ENCODE measurements around the gene FAM209B. TPM values are rescaled to one million over a fixed set of nuclear protein-coding genes. Genes with fewer than 3 reads are reported as not detected.

Gene FAM209B
- total and polyA plus RNA-seq, 9 of the 15 experiments (the other 6 are each of a cell fraction or from before 2014, with no cell fraction given): 0.34 to 0.40 (median 0.36) TPM; not detected in 6

- Histone ChIP-seq H3K4me2 (ENCODE audit: insufficient read depth, low read length) (no peak overlapping the region), H3K27me3 (ENCODE audit: control insufficient read depth in 2 of 2, insufficient read depth in 2 of 2, low read length in 2 of 2) (peaks cover 16 to 42% of the 10 kb centered on the region in 2 experiments; a peak in 4 of 5 replicates), H3K4me1 (replicated peaks in 1 of 2; ENCODE audit: control insufficient read depth in 2 of 2, insufficient read depth in 2 of 2, low read length in 2 of 2) (no peaks in the 10 kb centered on the region; a peak in 2 of 5 replicates), H4K20me1 (replicated peaks; ENCODE audit: control insufficient read depth, insufficient read depth, low read length) (no peaks in the 10 kb centered on the region), H3K9ac (ENCODE audit: insufficient read depth in 1 of 2, low read depth in 2 of 2, low read length in 2 of 2) (no peak overlapping the region), H3K36me3 (ENCODE audit: control insufficient read depth, insufficient read depth, low read length) (no peaks in the 10 kb centered on the region), H3K79me2 (ENCODE audit: control insufficient read depth, insufficient read depth, low read length) (no peaks in the 10 kb centered on the region), H3K9me1 (ENCODE audit: control insufficient read depth, insufficient read depth, low read length) (no peaks in the 10 kb centered on the region), H2AFZ (ENCODE audit: low read depth, low read length) (no peak overlapping the region), H3K9me3 (replicated peaks; ENCODE audit: control insufficient read depth, insufficient read depth, low read depth, low read length) (no peaks in the 10 kb centered on the region), H3K4me3 (no peak overlapping the region), H3K27ac (ENCODE audit: extremely low read depth, low read depth, low read length) (no peak overlapping the region)
- no peak for TF ChIP-seq POLR2AphosphoS5 (IDR thresholded peaks at IDR 0.05; ENCODE audit: control insufficient read depth, insufficient read depth, low read depth, low read length)
- TF ChIP-seq STAT6 (CRISPR knock-in tag; IDR thresholded peaks at IDR 0.05): no peak
- no peak for TF ChIP-seq ZNF134 (CRISPR knock-in tag; conservative IDR thresholded peaks at IDR 0.05)
- TF ChIP-seq USF1 (CRISPR knock-in tag; IDR thresholded peaks at IDR 0.05): no peak
- TF ChIP-seq ZNF263 (CRISPR knock-in tag; IDR thresholded peaks at IDR 0.05; ENCODE audit: borderline replicate concordance): no peak
- no peak for FAIRE-seq
- intact Hi-C loops (cut with micrococcal nuclease): no loop called here
- WGBS (ENCODE audit: insufficient coverage, low coverage, missing lambda C conversion rate): 3% methylated on average over 9 of the region's 9 CpGs
- no TSS peak for BruUV-seq (replicated peaks)
- no peak for ATAC-seq
- ChIA-PET CTCF (ENCODE audit: low intra/inter-chr PET ratio) (interaction anchor here (0.7 kb wide), 1 partner anchor 217 kb away, joined by 5 read pairs; no protein-coding TSS in a partner anchor), POLR2A (no interaction called here)
- no peak for DNase-seq (ENCODE audit: extremely low read depth in 1 of 4, low spot score in 3 of 4)
- in situ Hi-C loops (cut with MboI): no loop called here
Observed at GRCh38 chr20:56542489-56543030, 9.5 kb downstream of the FAM209B start.

All from K562 (cell line).